ENCODE results near the gene BPTF.

- TF ChIP-seq ZNF302 (tag by site-specific recombination; IDR thresholded peaks at IDR 0.05; ENCODE audit: low read depth), result no peak
- no peak for TF ChIP-seq ZNF350 (tag by site-specific recombination; IDR thresholded peaks at IDR 0.05)
- TF ChIP-seq CTCF (tag by site-specific recombination; IDR thresholded peaks at IDR 0.05), result no peak
- no peak for TF ChIP-seq YY1 (tag by site-specific recombination; IDR thresholded peaks at IDR 0.05)
Measured at GRCh38 chr17:67841992-67842391, 16.7 kb downstream of the BPTF start.
